Measurements from ENCODE around the gene UTS2B. TPM values are rescaled to one million over a fixed set of nuclear protein-coding genes. Genes with fewer than 3 reads are reported as not detected.

UTS2B gene
- total and polyA plus RNA-seq, 10 of the 15 experiments (the other 5 are each of a cell fraction or from before 2014, with no cell fraction given): 0.15 to 0.72 (median 0.44) TPM

GRCh38 chr3:191244242-191244867, 86.0 kb downstream of the UTS2B start (continued):
- peak in 1 of 3 experiments; percentile 27; a peak in 2 of 6 replicates for TF ChIP-seq CTCF (IDR thresholded peaks at IDR 0.05 in 2 of 3, conservative IDR thresholded peaks at IDR 0.05 in 1 of 3; ENCODE audit: control insufficient read depth in 2 of 3, extremely low read depth in 1 of 3, insufficient read depth in 1 of 3, low read depth in 3 of 3, low read length in 3 of 3)
- peak; percentile 63; the same call in 1 of the 2 replicates for TF ChIP-seq SMC3 (IDR thresholded peaks at IDR 0.05; ENCODE audit: borderline replicate concordance, low read length)

- Histone ChIP-seq H3K36me3 (ENCODE audit: control insufficient read depth in 2 of 2, insufficient read depth in 2 of 2, low read length in 1 of 2) (no peaks in the 10 kb centered on the region), H2AFZ (ENCODE audit: control insufficient read depth, low read depth, low read length) (no peak overlapping the region), H3K4me2 (ENCODE audit: control insufficient read depth, insufficient read depth) (no peak overlapping the region), H3K9ac (ENCODE audit: control insufficient read depth, insufficient read depth, low read length) (no peak overlapping the region), H3K4me3 (no peak overlapping the region), H3K27ac (ENCODE audit: control insufficient read depth, insufficient read depth) (no peak overlapping the region), H3K4me1 (ENCODE audit: control insufficient read depth, insufficient read depth, low read length) (peaks cover 9% of the 10 kb centered on the region; the same call in 1 of the 2 replicates), H3K79me2 (ENCODE audit: control insufficient read depth, insufficient read depth, low read length) (no peaks in the 10 kb centered on the region), H3K9me3 (replicated peaks; ENCODE audit: control insufficient read depth, insufficient read depth, low read length) (no peaks in the 10 kb centered on the region; the same call in 1 of the 3 replicates), H4K20me1 (ENCODE audit: control insufficient read depth, insufficient read depth) (no peaks in the 10 kb centered on the region), H3K27me3 (replicated peaks in 1 of 2; ENCODE audit: control insufficient read depth in 2 of 2, insufficient read depth in 2 of 2, low read length in 1 of 2) (no peaks in the 10 kb centered on the region)
- DNase-seq (ENCODE audit: low read depth, low spot score) (no peak), ATAC-seq (no peak), FAIRE-seq (no peak)
- RAD21 ChIA-PET (ENCODE audit: unreplicated experiment): interaction anchor here (1.1 kb wide), 2 partner anchors 99 to 115 kb away, joined by 3 to 6 read pairs; no protein-coding TSS in a partner anchor
- TF ChIP-seq EGR1 (IDR thresholded peaks at IDR 0.05; ENCODE audit: borderline replicate concordance in 1 of 2, low read depth in 2 of 2, low read length in 2 of 2) (no peak), BCLAF1 (IDR thresholded peaks at IDR 0.05) (no peak), PBX3 (IDR thresholded peaks at IDR 0.05; ENCODE audit: insufficient replicate concordance, low read depth, low read length) (no peak), BCL3 (IDR thresholded peaks at IDR 0.05; ENCODE audit: borderline replicate concordance, insufficient read depth, low read depth, low read length, poor library complexity, severe bottlenecking) (no peak), FOXM1 (IDR thresholded peaks at IDR 0.05; ENCODE audit: low read depth, low read length) (no peak)
- WGBS (ENCODE audit: insufficient coverage, insufficient replicate concordance, low lambda C conversion rate, missing lambda C conversion rate): 97% methylated on average over 5 of the region's 5 CpGs
- in situ Hi-C loops (cut with MboI): no loop called here
- no TSS peak for BruUV-seq (replicated peaks)
- CTCF ChIA-PET: interaction anchor here (0.7 to 1.5 kb wide), 4 partner anchors 51 to 1204 kb away, joined by 3 to 4 read pairs (median 3); no protein-coding TSS in a partner anchor
- intact Hi-C loops (cut with micrococcal nuclease; ENCODE audit: unreplicated experiment): no loop called here
- SMC1A ChIA-PET (ENCODE audit: uncharacterized antibody, unreplicated experiment): interaction anchor here (0.6 to 3.5 kb wide), 6 partner anchors 36 to 137 kb away, joined by 3 to 12 read pairs (median 3); no protein-coding TSS in a partner anchor
- POLR2A ChIA-PET: interaction anchor here (0.9 kb wide), 1 partner anchor 63 kb away, joined by 3 read pairs; no protein-coding TSS in a partner anchor
These were observed 89.8 kb downstream of the UTS2B start for GRCh38 chr3:191240486-191240885.
